NB4 (cell line): ENCODE data around the gene ACSBG1.

Experiments used
- DNase-seq: peaks from one replicate; pipeline ENCODE4 v3.0.0; 2010; ENCODE audit warnings: low read depth
- H3K4me3 ChIP-seq: one replicate; pipeline ENCODE4 v1.5.1; 2011; ENCODE audit warnings: mild to moderate bottlenecking, low read depth, low read length, moderate library complexity
- CTCF ChIP-seq: IDR thresholded peaks from one replicate; pipeline ENCODE4 v1.5.1; 2012; ENCODE audit warnings: low read depth, low read length
- MAX ChIP-seq: IDR thresholded peaks from 2 replicates; pipeline ENCODE4 v1.6.1; 2011; ENCODE audit warnings: low read depth, low read length
- MYC ChIP-seq: IDR thresholded peaks from 2 replicates; pipeline ENCODE4 v1.6.1; 2011; ENCODE audit warnings: low read depth, low read length
- POLR2A ChIP-seq: IDR thresholded peaks from 2 replicates; pipeline ENCODE4 v1.6.1; 2011; ENCODE audit warnings: mild to moderate bottlenecking; ENCODE audit not compliant: insufficient read length; ENCODE audit errors: extremely low read depth

The ACSBG1 gene

GRCh38 chr15:78234515-78235040, at the start of gene ACSBG1:
ACSBG1 (minus strand) TSS chr15:78234565; CDS start chr15:78234501, 64 bp downstream.
- no peak for DNase-seq
- no peak within 1 kb of the TSS for H3K4me3 ChIP-seq
- TF ChIP-seq POLR2A: no peak
- TF ChIP-seq MAX: no peak
- no peak for TF ChIP-seq CTCF
- no peak for TF ChIP-seq MYC

GRCh38 chr15:78282324-78282723, 48.0 kb upstream of the ACSBG1 start:
- TF ChIP-seq MAX: no peak
- TF ChIP-seq MYC: no peak
- no peak for TF ChIP-seq CTCF
- no peak for TF ChIP-seq POLR2A
- DNase-seq: no peak
- no peak overlapping the region for H3K4me3 ChIP-seq

- no peak overlapping the region for H3K4me3 ChIP-seq
- no peak for DNase-seq
- no peak for TF ChIP-seq CTCF
- TF ChIP-seq MAX: no peak
- TF ChIP-seq MYC: no peak
- no peak for TF ChIP-seq POLR2A
Measured at GRCh38 chr15:78280319-78281072, 46.1 kb upstream of the ACSBG1 start.

GRCh38 chr15:78276064-78276943, 41.9 kb upstream of the ACSBG1 start:
- TF ChIP-seq MAX (no peak), POLR2A (no peak), CTCF (no peak), MYC (no peak)
- no peak overlapping the region for H3K4me3 ChIP-seq
- DNase-seq: no peak

GRCh38 chr15:78274994-78275393, 40.6 kb upstream of the ACSBG1 start:
- TF ChIP-seq POLR2A (no peak), MAX (no peak), CTCF (no peak), MYC (no peak)
- no peak for DNase-seq
- no peak overlapping the region for H3K4me3 ChIP-seq
